ENCODE measurements around the gene LPCAT1.

LPCAT1 gene

GRCh38 chr5:1492757-1493156 is 31.0 kb downstream of the LPCAT1 start:
- no peak for DNase-seq (ENCODE audit: low read depth, low spot score)
- in situ Hi-C loops (cut with HindIII; ENCODE audit: low sequenced_read_pairs) = no loop called here

DNA sequence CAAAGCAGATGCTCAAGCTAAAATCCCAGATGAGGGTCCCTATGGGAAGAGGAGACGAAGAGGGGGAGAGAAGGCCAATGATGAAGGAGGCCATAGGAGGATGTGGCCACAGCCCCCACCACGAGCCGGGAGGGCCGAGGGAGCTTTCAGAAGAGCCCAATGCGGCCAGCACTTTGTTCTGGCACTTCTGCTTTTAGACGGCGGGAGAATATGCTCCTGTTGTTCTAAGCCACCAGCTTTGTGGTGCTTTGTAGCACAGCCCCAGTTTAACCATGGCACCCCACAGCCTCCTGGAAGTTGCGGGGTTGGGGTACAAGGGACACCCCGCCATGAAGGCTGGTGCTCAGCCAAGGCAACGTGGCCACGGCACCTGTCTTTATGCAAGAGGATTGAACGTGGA is 33.4 kb downstream of the LPCAT1 start:
- H3K4me3 ChIP-seq (ENCODE audit: low read depth, low read length) = no peak overlapping the region
- no peak for DNase-seq (ENCODE audit: low read depth, low spot score)
- in situ Hi-C loops (cut with HindIII; ENCODE audit: low sequenced_read_pairs) = no loop called here
- TF ChIP-seq, protein P1, sequence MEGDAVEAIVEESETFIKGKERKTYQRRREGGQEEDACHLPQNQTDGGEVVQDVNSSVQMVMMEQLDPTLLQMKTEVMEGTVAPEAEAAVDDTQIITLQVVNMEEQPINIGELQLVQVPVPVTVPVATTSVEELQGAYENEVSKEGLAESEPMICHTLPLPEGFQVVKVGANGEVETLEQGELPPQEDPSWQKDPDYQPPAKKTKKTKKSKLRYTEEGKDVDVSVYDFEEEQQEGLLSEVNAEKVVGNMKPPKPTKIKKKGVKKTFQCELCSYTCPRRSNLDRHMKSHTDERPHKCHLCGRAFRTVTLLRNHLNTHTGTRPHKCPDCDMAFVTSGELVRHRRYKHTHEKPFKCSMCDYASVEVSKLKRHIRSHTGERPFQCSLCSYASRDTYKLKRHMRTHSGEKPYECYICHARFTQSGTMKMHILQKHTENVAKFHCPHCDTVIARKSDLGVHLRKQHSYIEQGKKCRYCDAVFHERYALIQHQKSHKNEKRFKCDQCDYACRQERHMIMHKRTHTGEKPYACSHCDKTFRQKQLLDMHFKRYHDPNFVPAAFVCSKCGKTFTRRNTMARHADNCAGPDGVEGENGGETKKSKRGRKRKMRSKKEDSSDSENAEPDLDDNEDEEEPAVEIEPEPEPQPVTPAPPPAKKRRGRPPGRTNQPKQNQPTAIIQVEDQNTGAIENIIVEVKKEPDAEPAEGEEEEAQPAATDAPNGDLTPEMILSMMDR (IDR thresholded peaks at IDR 0.05; ENCODE audit: low read depth, low read length) = no peak

More at GRCh38 chr5:1492757-1493156, 31.0 kb downstream of the LPCAT1 start:
- no peak overlapping the region for H3K4me3 ChIP-seq (ENCODE audit: low read depth, low read length)
- TF ChIP-seq, protein P1 (IDR thresholded peaks at IDR 0.05; ENCODE audit: low read depth, low read length) = no peak

- no peak for DNase-seq (ENCODE audit: low read depth, low spot score)
- TF ChIP-seq, protein P1 (IDR thresholded peaks at IDR 0.05; ENCODE audit: low read depth, low read length) = no peak
- H3K4me3 ChIP-seq (ENCODE audit: low read depth, low read length) = no peak overlapping the region
- in situ Hi-C loops (cut with HindIII; ENCODE audit: low sequenced_read_pairs) = no loop called here
Observed at GRCh38 chr5:1489754-1490153, 34.0 kb downstream of the LPCAT1 start.

GRCh38 chr5:1488882-1489680 is 34.7 kb downstream of the LPCAT1 start:
- peak; percentile 72 for DNase-seq (ENCODE audit: low read depth, low spot score)
- no peak overlapping the region for H3K4me3 ChIP-seq (ENCODE audit: low read depth, low read length)
- TF ChIP-seq, protein P1 (IDR thresholded peaks at IDR 0.05; ENCODE audit: low read depth, low read length) = no peak
- in situ Hi-C loops (cut with HindIII; ENCODE audit: low sequenced_read_pairs) = no loop called here

GRCh38 chr5:1487079-1487764 is 36.5 kb downstream of the LPCAT1 start:
- H3K4me3 ChIP-seq (ENCODE audit: low read depth, low read length) = no peak overlapping the region
- no peak for DNase-seq (ENCODE audit: low read depth, low spot score)
- TF ChIP-seq, protein P1 (IDR thresholded peaks at IDR 0.05; ENCODE audit: low read depth, low read length) = no peak
- in situ Hi-C loops (cut with HindIII; ENCODE audit: low sequenced_read_pairs) = no loop called here

DNA sequence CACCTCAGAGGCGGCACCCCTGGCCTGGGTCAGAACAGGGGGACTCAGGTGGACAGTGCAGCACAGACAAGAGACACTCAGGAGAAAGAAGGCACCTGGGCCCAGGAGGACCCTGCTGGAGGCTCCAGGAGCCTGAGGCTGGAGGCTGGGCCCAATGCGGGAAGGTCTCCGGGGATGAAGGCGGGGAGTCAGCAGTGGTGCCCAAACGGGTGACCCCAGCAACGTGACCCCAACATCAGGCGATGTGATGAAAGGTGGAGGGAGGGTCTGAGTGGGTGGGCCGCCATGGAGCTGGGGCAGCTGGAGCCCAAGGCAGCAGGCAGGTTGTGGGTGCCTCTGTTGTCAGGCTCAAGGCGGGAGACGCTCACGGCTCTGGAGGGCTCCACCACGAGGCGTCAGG is 37.5 kb downstream of the LPCAT1 start:
- DNase-seq (ENCODE audit: low read depth, low spot score) = no peak
- TF ChIP-seq, protein P1 (IDR thresholded peaks at IDR 0.05; ENCODE audit: low read depth, low read length) = no peak
- in situ Hi-C loops (cut with HindIII; ENCODE audit: low sequenced_read_pairs) = no loop called here

More for the DNA sequence above, 37.5 kb downstream of the LPCAT1 start:
- no peak overlapping the region for H3K4me3 ChIP-seq (ENCODE audit: low read depth, low read length)
